H9 (cell line): ENCODE data around the gene PATL1. TPM values are rescaled to one million over a fixed set of nuclear protein-coding genes. Genes with fewer than 3 reads are reported as not detected.
"Not testable (repeated sequence)": the region's sequence is repeated elsewhere in the genome, so short reads cannot be mapped to it uniquely, and the experiment has no call there.

Source experiments
- DNase-seq: peaks from one replicate; pipeline ENCODE4 v3.0.0-alpha.2; 2017
- H2AFZ ChIP-seq: one replicate; pipeline ENCODE4 v1.6.1; 2013; ENCODE audit warnings: mild to moderate bottlenecking, low read length, control low read depth, moderate library complexity
- H2AK5ac ChIP-seq: 2 replicates; pipeline ENCODE4 v1.6.1; 2013; ENCODE audit warnings: low read length, control low read depth, mixed read lengths; ENCODE audit not compliant: insufficient read length
- H2BK120ac ChIP-seq: one replicate; pipeline ENCODE4 v1.6.1; 2013; ENCODE audit warnings: low read depth, mild to moderate bottlenecking, low read length, control low read depth, inconsistent platforms; ENCODE audit not compliant: poor library complexity, severe bottlenecking
- H2BK12ac ChIP-seq: 2 replicates; pipeline ENCODE4 v1.6.1; 2013; ENCODE audit warnings: low read length, control low read depth, mixed read lengths, low read depth; ENCODE audit not compliant: insufficient read length
- H2BK15ac ChIP-seq: 2 replicates; pipeline ENCODE4 v1.6.1; 2013; ENCODE audit warnings: low read depth, low read length, control low read depth
- H2BK20ac ChIP-seq: one replicate; pipeline ENCODE4 v1.6.1; 2013; ENCODE audit warnings: low read depth, mild to moderate bottlenecking, low read length, control low read depth, inconsistent platforms; ENCODE audit not compliant: poor library complexity, severe bottlenecking
- H2BK5ac ChIP-seq: 2 replicates; pipeline ENCODE4 v1.6.1; 2013; ENCODE audit warnings: low read length, control low read depth, mixed read lengths; ENCODE audit not compliant: insufficient read length
- H3K14ac ChIP-seq: 2 replicates; pipeline ENCODE4 v1.6.1; 2013; ENCODE audit warnings: low read length, control low read depth; ENCODE audit not compliant: insufficient read depth
- H3K18ac ChIP-seq: 2 replicates; pipeline ENCODE4 v1.6.1; 2013; ENCODE audit warnings: low read depth, mild to moderate bottlenecking, mixed read lengths, low read length, control low read depth; ENCODE audit not compliant: insufficient read length
- H3K23ac ChIP-seq: 2 replicates; pipeline ENCODE4 v1.6.1; 2013; ENCODE audit warnings: low read length, control low read depth, mixed read lengths, low read depth; ENCODE audit not compliant: insufficient read length
- H3K23me2 ChIP-seq: 2 replicates; pipeline ENCODE4 v1.6.1; 2013; ENCODE audit warnings: low read depth, mild to moderate bottlenecking, mixed read lengths, low read length, control low read depth; ENCODE audit not compliant: insufficient read length, poor library complexity, severe bottlenecking
- H3K27ac ChIP-seq: 2 replicates; pipeline ENCODE4 v1.5.1; 2013; ENCODE audit warnings: low read length, control low read depth, mixed read lengths, low read depth; ENCODE audit not compliant: insufficient read length
- H3K27me3 ChIP-seq: 2 replicates; pipeline ENCODE4 v1.6.1; 2013; ENCODE audit warnings: low read length, control low read depth, inconsistent platforms; ENCODE audit not compliant: insufficient read depth
- H3K4ac ChIP-seq: 2 replicates; pipeline ENCODE4 v1.6.1; 2013; ENCODE audit warnings: low read depth, mild to moderate bottlenecking, control low read depth, inconsistent platforms, low read length, moderate library complexity
- H3K4me1 ChIP-seq: 2 replicates; pipeline ENCODE4 v1.6.1; 2013; ENCODE audit warnings: low read length, control low read depth, inconsistent platforms; ENCODE audit not compliant: insufficient read depth
- H3K4me2 ChIP-seq: 2 replicates; pipeline ENCODE4 v1.6.1; 2013; ENCODE audit warnings: low read length, control low read depth, mixed read lengths; ENCODE audit not compliant: insufficient read length, insufficient read depth
- H3K56ac ChIP-seq: 2 replicates; pipeline ENCODE4 v1.6.1; 2013; ENCODE audit warnings: low read depth, mild to moderate bottlenecking, mixed read lengths, low read length, control low read depth; ENCODE audit not compliant: insufficient read length
- H3K79me1 ChIP-seq: 2 replicates; pipeline ENCODE4 v1.6.1; 2013; ENCODE audit warnings: low read depth, mild to moderate bottlenecking, moderate library complexity, low read length, control low read depth, inconsistent platforms; ENCODE audit not compliant: insufficient read depth, poor library complexity, severe bottlenecking
- H3K79me2 ChIP-seq: 2 replicates; pipeline ENCODE4 v1.6.1; 2013; ENCODE audit warnings: low read length, control low read depth, inconsistent platforms; ENCODE audit not compliant: insufficient read depth
- H3K9ac ChIP-seq: 2 replicates; pipeline ENCODE4 v1.6.1; 2013; ENCODE audit warnings: low read length, control low read depth, mixed read lengths; ENCODE audit not compliant: insufficient read length; ENCODE audit errors: extremely low read depth
- H3K9me3 ChIP-seq: one replicate; pipeline ENCODE4 v1.6.1; 2013; ENCODE audit warnings: low read depth, low read length, inconsistent platforms; ENCODE audit not compliant: control insufficient read depth
- H3T11ph ChIP-seq: one replicate; pipeline ENCODE4 v1.6.1; 2013; ENCODE audit warnings: mild to moderate bottlenecking, low read length, control low read depth, inconsistent platforms
- H4K20me1 ChIP-seq: one replicate; pipeline ENCODE4 v1.6.1; 2013; ENCODE audit not compliant: control insufficient read depth, insufficient read length, insufficient read depth
- H4K5ac ChIP-seq: 2 replicates; pipeline ENCODE4 v1.6.1; 2013; ENCODE audit warnings: low read depth, mild to moderate bottlenecking, mixed read lengths, low read length, control low read depth; ENCODE audit not compliant: insufficient read length
- H4K8ac ChIP-seq: replicated peaks from 2 replicates; pipeline ENCODE4 v1.6.1; 2013; ENCODE audit warnings: low read length, control low read depth, mixed read lengths, low read depth; ENCODE audit not compliant: insufficient read length
- H4K91ac ChIP-seq: 2 replicates; pipeline ENCODE4 v1.6.1; 2013; ENCODE audit warnings: low read depth, mild to moderate bottlenecking, moderate library complexity, mixed read lengths, low read length, control low read depth; ENCODE audit not compliant: insufficient read length
- H3K27ac Mint-ChIP-seq, 3 experiments: 2 replicates in 2 of 3; 3 replicates in 1 of 3; pipeline ENCODE4 v1.8.0; 2020 to 2021; ENCODE audit warnings: mixed read lengths in 3 of 3, mild to moderate bottlenecking in 1 of 3, moderate library complexity in 1 of 3
- H3K27me3 Mint-ChIP-seq: 2 replicates; pipeline ENCODE4 v1.8.0; 2021; ENCODE audit warnings: low read depth, mild to moderate bottlenecking, moderate library complexity, mixed read lengths
- H3K36me3 Mint-ChIP-seq, 3 experiments: 2 replicates in 2 of 3; 3 replicates in 1 of 3; pipeline ENCODE4 v1.8.0; 2020 to 2021; ENCODE audit warnings: low read depth in 3 of 3, mixed read lengths in 3 of 3; ENCODE audit not compliant: insufficient read depth in 1 of 3
- H3K4me1 Mint-ChIP-seq, 2 experiments: 2 replicates each; pipeline ENCODE4 v1.8.0; 2020; ENCODE audit warnings: mixed read lengths in 2 of 2
- H3K4me3 Mint-ChIP-seq, 2 experiments: 2 replicates in 1 of 2; 3 replicates in 1 of 2; pipeline ENCODE4 v1.8.0; 2020 to 2021; ENCODE audit warnings: mild to moderate bottlenecking in 2 of 2, mixed read lengths in 2 of 2, moderate library complexity in 1 of 2
- H3K9me3 Mint-ChIP-seq, 2 experiments: 2 replicates in 1 of 2; 3 replicates in 1 of 2; pipeline ENCODE4 v1.8.0; 2020; ENCODE audit warnings: mild to moderate bottlenecking in 2 of 2, mixed read lengths in 2 of 2, moderate library complexity in 1 of 2
- CTCF ChIP-seq: fragments of 200-600 bp; sonication (generic); conservative IDR thresholded peaks from 3 replicates; pipeline ENCODE4 v1.8.0; 2021; ENCODE audit warnings: antibody characterized with exemption, mild to moderate bottlenecking
- WGBS: extraction: QIAGEN DNeasy Blood & Tissue Kit; methylation state at CpG from one replicate; pipeline ENCODE4 v1.1.7; 2013; ENCODE audit warnings: missing lambda C conversion rate, low lambda C conversion rate, mixed read lengths; ENCODE audit not compliant: insufficient read length; ENCODE audit errors: extremely low coverage; 5-methylcytosine and 5-hydroxymethylcytosine counted together
- total RNA-seq: library from RNA; stranded (reverse); gene quantifications from 2 replicates; pipeline ENCODE4 v1.2.1, GENCODE V29; 2021

PATL1 gene
- total RNA-seq, 1 experiment from 2014 or later = 31.4 TPM

GRCh38 chr11:59626969-59627368 lies 41.9 kb downstream of the PATL1 start:
- not testable (repeated sequence) for H2BK5ac ChIP-seq, H3T11ph ChIP-seq, H2BK12ac ChIP-seq, H4K91ac ChIP-seq, H2BK20ac ChIP-seq, H3K27ac Mint-ChIP-seq, H3K4me2 ChIP-seq, H3K18ac ChIP-seq, H3K56ac ChIP-seq, H2AK5ac ChIP-seq, H3K79me2 ChIP-seq, H3K9me3 Mint-ChIP-seq, H4K5ac ChIP-seq, H3K23me2 ChIP-seq, H4K8ac ChIP-seq, H3K27me3 ChIP-seq, H3K4ac ChIP-seq, H3K4me1 ChIP-seq, H3K14ac ChIP-seq, H2BK15ac ChIP-seq, H3K27ac ChIP-seq, H3K9me3 ChIP-seq, H4K20me1 ChIP-seq, H3K79me1 ChIP-seq, H3K23ac ChIP-seq, H2BK120ac ChIP-seq, H3K36me3 Mint-ChIP-seq, DNase-seq, H3K9ac ChIP-seq, H3K4me3 Mint-ChIP-seq, H2AFZ ChIP-seq, H3K27me3 Mint-ChIP-seq
- TF ChIP-seq CTCF = peak; percentile 39; the same call in 2 of the 3 replicates
- no CpG with 5 or more reads among the region's 4 CpGs for WGBS
- peaks cover 24% of the 10 kb centered on the region in 2 experiments for H3K4me1 Mint-ChIP-seq
